Measurements from ENCODE around the gene FOXC1. TPM values are rescaled to one million over a fixed set of nuclear protein-coding genes. Genes with fewer than 3 reads are reported as not detected.

FOXC1 gene
- total RNA-seq, 1 donor from 2014 or later, result 84.4 TPM

- H3K9me3 Mint-ChIP-seq (ENCODE audit: low read depth), result no peaks in the 10 kb centered on the region
- TF ChIP-seq, protein P1, sequence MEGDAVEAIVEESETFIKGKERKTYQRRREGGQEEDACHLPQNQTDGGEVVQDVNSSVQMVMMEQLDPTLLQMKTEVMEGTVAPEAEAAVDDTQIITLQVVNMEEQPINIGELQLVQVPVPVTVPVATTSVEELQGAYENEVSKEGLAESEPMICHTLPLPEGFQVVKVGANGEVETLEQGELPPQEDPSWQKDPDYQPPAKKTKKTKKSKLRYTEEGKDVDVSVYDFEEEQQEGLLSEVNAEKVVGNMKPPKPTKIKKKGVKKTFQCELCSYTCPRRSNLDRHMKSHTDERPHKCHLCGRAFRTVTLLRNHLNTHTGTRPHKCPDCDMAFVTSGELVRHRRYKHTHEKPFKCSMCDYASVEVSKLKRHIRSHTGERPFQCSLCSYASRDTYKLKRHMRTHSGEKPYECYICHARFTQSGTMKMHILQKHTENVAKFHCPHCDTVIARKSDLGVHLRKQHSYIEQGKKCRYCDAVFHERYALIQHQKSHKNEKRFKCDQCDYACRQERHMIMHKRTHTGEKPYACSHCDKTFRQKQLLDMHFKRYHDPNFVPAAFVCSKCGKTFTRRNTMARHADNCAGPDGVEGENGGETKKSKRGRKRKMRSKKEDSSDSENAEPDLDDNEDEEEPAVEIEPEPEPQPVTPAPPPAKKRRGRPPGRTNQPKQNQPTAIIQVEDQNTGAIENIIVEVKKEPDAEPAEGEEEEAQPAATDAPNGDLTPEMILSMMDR (IDR thresholded peaks at IDR 0.05), result no peak
- H3K36me3 Mint-ChIP-seq (ENCODE audit: low read depth), result no peaks in the 10 kb centered on the region
- no peak overlapping the region for H3K27ac Mint-ChIP-seq (ENCODE audit: unreplicated experiment)
- DNase-seq (ENCODE audit: low spot score), result no peak
- H3K27me3 Mint-ChIP-seq (ENCODE audit: low read depth), result peaks cover 5% of the 10 kb centered on the region
- H3K4me1 Mint-ChIP-seq (ENCODE audit: low read depth), result peaks cover 15% of the 10 kb centered on the region
- H3K4me3 Mint-ChIP-seq (ENCODE audit: unreplicated experiment), result no peak overlapping the region
Observed at GRCh38 chr6:1599469-1599868, 10.2 kb upstream of the FOXC1 start.

- no peaks in the 10 kb centered on the region for H3K9me3 Mint-ChIP-seq (ENCODE audit: low read depth)
- no peaks in the 10 kb centered on the region for H3K36me3 Mint-ChIP-seq (ENCODE audit: low read depth)
- no peak for DNase-seq (ENCODE audit: low spot score)
- TF ChIP-seq, protein P1 (IDR thresholded peaks at IDR 0.05), result no peak
- H3K27me3 Mint-ChIP-seq (ENCODE audit: low read depth), result peaks cover 2% of the 10 kb centered on the region
- H3K27ac Mint-ChIP-seq (ENCODE audit: unreplicated experiment), result no peak overlapping the region
- peaks cover 15% of the 10 kb centered on the region for H3K4me1 Mint-ChIP-seq (ENCODE audit: low read depth)
- no peak overlapping the region for H3K4me3 Mint-ChIP-seq (ENCODE audit: unreplicated experiment)
Observed at GRCh38 chr6:1600063-1600763, 9.5 kb upstream of the FOXC1 start.

- Mint-ChIP-seq H3K36me3 (ENCODE audit: low read depth) (no peaks in the 10 kb centered on the region), H3K4me3 (ENCODE audit: unreplicated experiment) (no peak overlapping the region), H3K27me3 (ENCODE audit: low read depth) (peaks cover 2% of the 10 kb centered on the region), H3K9me3 (ENCODE audit: low read depth) (no peaks in the 10 kb centered on the region), H3K27ac (ENCODE audit: unreplicated experiment) (no peak overlapping the region), H3K4me1 (ENCODE audit: low read depth) (peaks cover 20% of the 10 kb centered on the region)
- TF ChIP-seq, protein P1 (IDR thresholded peaks at IDR 0.05), result no peak
- DNase-seq (ENCODE audit: low spot score), result no peak
Observed at GRCh38 chr6:1600764-1601157, 9.0 kb upstream of the FOXC1 start.

DNA sequence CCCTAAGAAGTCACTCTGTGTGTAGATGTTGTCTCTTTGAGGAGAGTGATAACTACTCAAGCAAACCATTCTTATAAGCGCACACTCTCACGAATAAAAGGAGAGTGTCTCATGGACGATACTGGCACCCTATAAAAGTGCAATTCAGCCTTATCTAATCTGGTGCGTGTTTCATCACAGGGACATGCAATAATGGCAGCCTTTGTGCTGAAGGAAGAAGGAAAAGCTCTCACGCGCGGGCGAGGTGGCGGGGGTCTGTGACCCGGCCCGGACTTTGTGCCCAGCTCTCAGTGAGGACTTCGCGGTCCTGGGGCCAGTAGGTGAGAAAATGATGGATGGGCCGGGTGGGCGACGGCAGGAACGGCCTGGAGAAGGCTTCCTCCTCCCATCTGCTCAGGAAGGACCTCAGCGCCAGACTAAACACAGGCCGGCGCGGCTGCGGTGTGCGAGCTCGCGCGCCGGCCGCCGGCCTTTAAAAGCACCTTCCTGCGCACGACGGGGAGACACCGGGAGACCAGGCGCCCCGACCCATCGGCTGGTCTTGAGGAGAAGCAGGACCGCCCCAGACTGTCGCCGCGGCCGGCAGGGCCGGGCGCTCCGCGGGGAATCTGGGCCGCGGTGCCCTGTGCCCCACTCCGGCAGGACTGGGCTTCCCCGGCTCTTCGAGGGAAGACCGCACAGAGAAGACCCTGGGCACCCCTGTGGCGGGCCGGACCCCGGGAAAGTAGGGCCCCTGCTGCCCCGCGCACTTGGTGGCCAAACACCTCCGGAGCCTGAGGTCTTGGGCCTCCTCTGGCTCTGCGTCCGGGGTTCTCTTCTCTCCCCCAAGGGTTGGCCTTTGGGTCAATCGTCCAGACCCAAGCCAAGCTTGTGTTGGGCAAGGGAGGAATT, 8.3 kb upstream of the FOXC1 start:
- TF ChIP-seq, protein P1 (IDR thresholded peaks at IDR 0.05), result no peak
- no peak overlapping the region for H3K4me3 Mint-ChIP-seq (ENCODE audit: unreplicated experiment)
- H3K27ac Mint-ChIP-seq (ENCODE audit: unreplicated experiment), result no peak overlapping the region
- H3K9me3 Mint-ChIP-seq (ENCODE audit: low read depth), result no peaks in the 10 kb centered on the region
- DNase-seq (ENCODE audit: low spot score), result no peak
- H3K27me3 Mint-ChIP-seq (ENCODE audit: low read depth), result peaks cover 1% of the 10 kb centered on the region
- no peaks in the 10 kb centered on the region for H3K36me3 Mint-ChIP-seq (ENCODE audit: low read depth)
- H3K4me1 Mint-ChIP-seq (ENCODE audit: low read depth), result peaks cover 22% of the 10 kb centered on the region

DNA sequence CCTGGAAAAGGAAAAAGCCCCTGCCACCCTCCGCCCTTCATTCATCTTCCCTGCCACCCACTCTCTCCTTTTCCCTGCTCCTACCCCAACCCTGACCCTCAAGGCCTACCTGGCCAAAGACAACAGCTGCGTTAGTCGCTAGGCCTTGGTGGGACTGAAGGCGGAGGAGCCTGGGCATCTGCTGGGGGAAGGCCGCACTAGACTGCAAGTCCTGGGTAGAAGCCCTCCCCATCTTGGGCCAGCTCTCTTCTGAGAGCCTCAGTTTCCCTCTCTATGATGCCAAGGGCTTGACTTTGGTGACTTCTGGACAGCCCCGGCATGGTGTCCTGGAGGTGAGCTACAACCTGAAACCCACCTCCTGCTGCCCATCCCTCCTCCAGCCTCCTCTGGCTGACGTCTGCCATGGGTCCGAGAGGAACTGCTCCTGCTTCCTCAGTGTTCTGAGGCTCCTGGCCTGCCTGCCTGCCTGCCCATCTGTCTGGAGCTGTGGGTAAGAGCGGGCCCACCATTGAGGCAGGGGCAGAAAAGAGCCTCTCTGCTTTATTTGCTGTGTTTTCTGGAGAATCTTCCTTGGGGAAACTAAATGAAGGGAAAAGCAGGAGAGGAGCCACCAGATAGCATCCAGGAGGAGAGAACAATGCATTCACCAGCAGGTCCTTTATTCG, 7.5 kb upstream of the FOXC1 start:
- TF ChIP-seq, protein P1 (IDR thresholded peaks at IDR 0.05), result no peak
- Mint-ChIP-seq H3K9me3 (ENCODE audit: low read depth) (no peaks in the 10 kb centered on the region), H3K4me3 (ENCODE audit: unreplicated experiment) (no peak overlapping the region), H3K4me1 (ENCODE audit: low read depth) (peaks cover 22% of the 10 kb centered on the region), H3K27me3 (ENCODE audit: low read depth) (peaks cover 1% of the 10 kb centered on the region), H3K27ac (ENCODE audit: unreplicated experiment) (no peak overlapping the region), H3K36me3 (ENCODE audit: low read depth) (no peaks in the 10 kb centered on the region)
- DNase-seq (ENCODE audit: low spot score), result no peak
